Activated T-helper 17 cell treated with anti-CD3 and anti-CD28 coated beads, Interleukin-2, amount 50 U/mL, for 72 hours (primary cell): ENCODE measurements around the gene GABBR1. TPM values are rescaled to one million over a fixed set of nuclear protein-coding genes. Genes with fewer than 3 reads are reported as not detected.

ENCODE experiments used
- ATAC-seq: fragments of 150-1000 bp; cut with Tn5 transposase; replicated peaks from 2 replicates; pipeline ENCODE4 v1.10.0; 2021; ENCODE audit warnings: mild to moderate bottlenecking, moderate library complexity
- H3K27ac Mint-ChIP-seq: one replicate; pipeline ENCODE4 v1.8.0; 2022; ENCODE audit warnings: mixed read lengths
- H3K27me3 Mint-ChIP-seq: one replicate; pipeline ENCODE4 v1.8.0; 2022; ENCODE audit warnings: mixed read lengths
- H3K36me3 Mint-ChIP-seq: one replicate; pipeline ENCODE4 v1.8.0; 2022; ENCODE audit warnings: low read depth, mild to moderate bottlenecking, mixed read lengths
- H3K4me1 Mint-ChIP-seq: one replicate; pipeline ENCODE4 v1.8.0; 2022; ENCODE audit warnings: mixed read lengths
- H3K4me3 Mint-ChIP-seq: one replicate; pipeline ENCODE4 v1.8.0; 2022; ENCODE audit warnings: mild to moderate bottlenecking, mixed read lengths
- H3K9me3 Mint-ChIP-seq: one replicate; pipeline ENCODE4 v1.8.0; 2022; ENCODE audit warnings: mixed read lengths
- total RNA-seq, 2 donors: library from RNA; stranded (reverse); gene quantifications; one replicate each; pipeline ENCODE4 v1.2.3, GENCODE V29; 2022

Gene GABBR1
- total RNA-seq, 2 donors from 2014 or later: 19.3 to 46.1 TPM

DNA sequence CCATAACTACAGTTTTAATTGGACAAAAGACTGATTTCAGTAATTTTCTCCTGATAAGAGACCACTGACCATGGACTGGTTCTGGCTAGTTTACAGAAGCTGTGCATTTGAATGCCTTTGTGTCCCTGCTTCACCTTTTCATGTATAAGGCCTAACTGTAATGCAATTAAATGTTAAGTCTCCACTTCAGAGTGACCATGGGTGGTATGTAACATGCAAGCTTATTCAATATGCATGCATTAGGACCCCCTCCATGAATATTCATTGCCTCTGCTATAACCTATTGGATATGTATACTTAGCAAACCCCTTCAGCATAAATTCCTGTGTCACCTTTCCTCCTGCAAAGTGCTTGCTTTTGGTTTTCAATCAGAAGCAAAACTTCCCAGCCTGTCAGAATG lies 75.7 kb downstream of the GABBR1 start:
- no peak overlapping the region for H3K4me3 Mint-ChIP-seq
- peaks cover 6% of the 10 kb centered on the region for H3K4me1 Mint-ChIP-seq
- H3K9me3 Mint-ChIP-seq: no peaks in the 10 kb centered on the region
- ATAC-seq: no peak
- H3K36me3 Mint-ChIP-seq: no peaks in the 10 kb centered on the region
- no peak overlapping the region for H3K27ac Mint-ChIP-seq
- H3K27me3 Mint-ChIP-seq: peaks cover 47% of the 10 kb centered on the region

DNA sequence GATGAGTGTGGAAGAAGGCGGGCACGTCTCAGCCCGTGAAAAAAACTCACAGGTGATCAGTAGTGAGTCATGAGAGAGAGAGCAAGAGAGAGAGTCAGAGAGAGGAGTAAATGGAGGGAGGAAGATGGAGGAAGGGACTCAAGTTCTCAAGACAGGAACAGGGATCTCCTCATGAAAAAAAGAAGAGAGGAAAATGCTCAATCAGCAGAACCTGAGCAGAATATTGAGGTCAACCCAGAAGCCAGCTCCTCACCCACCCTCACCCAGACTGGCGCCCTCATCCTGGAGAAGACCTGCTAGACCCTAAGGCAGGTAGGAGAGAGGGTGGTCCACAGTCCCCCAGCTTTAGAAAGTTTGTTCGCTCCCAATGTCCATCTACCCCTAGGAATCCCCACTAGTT lies 78.2 kb downstream of the GABBR1 start:
- H3K4me1 Mint-ChIP-seq: peaks cover 6% of the 10 kb centered on the region

DNA sequence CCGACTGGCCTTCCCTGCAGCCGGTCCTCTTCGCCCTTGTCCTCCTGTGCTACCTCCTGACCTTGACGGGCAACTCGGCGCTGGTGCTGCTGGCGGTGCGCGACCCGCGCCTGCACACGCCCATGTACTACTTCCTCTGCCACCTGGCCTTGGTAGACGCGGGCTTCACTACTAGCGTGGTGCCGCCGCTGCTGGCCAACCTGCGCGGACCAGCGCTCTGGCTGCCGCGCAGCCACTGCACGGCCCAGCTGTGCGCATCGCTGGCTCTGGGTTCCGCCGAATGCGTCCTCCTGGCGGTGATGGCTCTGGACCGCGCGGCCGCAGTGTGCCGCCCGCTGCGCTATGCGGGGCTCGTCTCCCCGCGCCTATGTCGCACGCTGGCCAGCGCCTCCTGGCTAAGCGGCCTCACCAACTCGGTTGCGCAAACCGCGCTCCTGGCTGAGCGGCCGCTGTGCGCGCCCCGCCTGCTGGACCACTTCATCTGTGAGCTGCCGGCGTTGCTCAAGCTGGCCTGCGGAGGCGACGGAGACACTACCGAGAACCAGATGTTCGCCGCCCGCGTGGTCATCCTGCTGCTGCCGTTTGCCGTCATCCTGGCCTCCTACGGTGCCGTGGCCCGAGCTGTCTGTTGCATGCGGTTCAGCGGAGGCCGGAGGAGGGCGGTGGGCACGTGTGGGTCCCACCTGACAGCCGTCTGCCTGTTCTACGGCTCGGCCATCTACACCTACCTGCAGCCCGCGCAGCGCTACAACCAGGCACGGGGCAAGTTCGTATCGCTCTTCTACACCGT lies 79.5 kb downstream of the GABBR1 start:
- peak; percentile 63 for ATAC-seq
- Mint-ChIP-seq H3K9me3 (no peaks in the 10 kb centered on the region), H3K4me1 (peaks cover 6% of the 10 kb centered on the region)

More for the DNA sequence above, 78.2 kb downstream of the GABBR1 start:
- H3K27ac Mint-ChIP-seq: no peak overlapping the region
- no peaks in the 10 kb centered on the region for H3K9me3 Mint-ChIP-seq
- ATAC-seq: no peak
- H3K27me3 Mint-ChIP-seq: peaks cover 35% of the 10 kb centered on the region
- peak overlapping the region; percentile 75 for H3K4me3 Mint-ChIP-seq
- no peaks in the 10 kb centered on the region for H3K36me3 Mint-ChIP-seq

DNA sequence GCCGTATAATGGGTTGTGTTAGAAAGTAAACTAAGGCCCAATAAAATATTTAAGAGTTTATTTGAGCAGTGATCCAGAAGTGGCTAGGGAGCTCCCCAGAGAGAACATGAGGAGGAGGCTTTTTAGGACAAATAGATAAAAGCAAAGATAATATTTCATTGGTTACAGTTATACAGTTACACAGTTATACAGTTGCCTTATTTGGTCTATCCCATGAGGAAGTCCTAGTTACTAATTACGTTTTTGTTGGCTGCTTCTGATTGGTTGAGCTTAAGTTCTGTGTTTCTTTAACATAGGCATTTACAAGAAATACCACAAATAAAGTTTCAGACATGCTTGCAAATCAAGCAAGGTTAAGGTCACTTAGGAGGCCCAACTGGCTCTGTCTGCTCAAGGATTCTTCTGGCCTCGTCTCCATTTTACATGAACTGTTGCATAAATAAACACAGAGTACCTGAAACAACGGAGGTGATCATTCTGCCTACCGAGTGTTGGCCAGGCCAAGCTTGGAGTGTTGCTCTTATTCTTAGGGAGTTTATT lies 80.4 kb downstream of the GABBR1 start:
- ATAC-seq: peak; percentile 79
- Mint-ChIP-seq H3K4me1 (peaks cover 9% of the 10 kb centered on the region), H3K36me3 (no peaks in the 10 kb centered on the region), H3K27me3 (peaks cover 39% of the 10 kb centered on the region), H3K4me3 (peak overlapping the region; percentile 75), H3K27ac (no peak overlapping the region), H3K9me3 (no peaks in the 10 kb centered on the region)

More for the DNA sequence above, 79.5 kb downstream of the GABBR1 start:
- H3K27ac Mint-ChIP-seq: no peak overlapping the region
- no peaks in the 10 kb centered on the region for H3K36me3 Mint-ChIP-seq
- H3K4me3 Mint-ChIP-seq: peak overlapping the region; percentile 75
- peaks cover 32% of the 10 kb centered on the region for H3K27me3 Mint-ChIP-seq

DNA sequence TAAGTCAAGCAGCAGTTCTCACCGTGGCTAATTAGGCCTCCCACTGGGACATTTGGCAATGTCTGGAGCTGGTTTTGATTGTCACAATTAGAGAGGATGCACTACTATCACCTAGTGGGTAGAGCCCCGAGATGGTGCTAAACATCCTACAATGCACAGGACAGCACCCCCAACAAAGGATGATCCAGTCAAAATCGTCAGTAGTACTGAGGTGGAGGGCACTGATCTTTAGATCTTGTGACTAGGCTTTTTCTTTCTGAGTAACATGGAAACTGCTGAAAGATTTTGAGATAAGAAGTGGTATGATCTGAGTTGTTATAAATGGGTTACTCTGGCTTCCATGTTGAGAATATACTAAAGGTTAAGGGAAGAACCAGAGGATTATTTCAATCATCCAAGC lies 85.4 kb downstream of the GABBR1 start:
- Mint-ChIP-seq H3K9me3 (no peaks in the 10 kb centered on the region), H3K27me3 (peaks cover 24% of the 10 kb centered on the region), H3K4me3 (no peak overlapping the region), H3K36me3 (no peaks in the 10 kb centered on the region), H3K4me1 (peaks cover 3% of the 10 kb centered on the region), H3K27ac (no peak overlapping the region)
- peak; percentile 86 for ATAC-seq

DNA sequence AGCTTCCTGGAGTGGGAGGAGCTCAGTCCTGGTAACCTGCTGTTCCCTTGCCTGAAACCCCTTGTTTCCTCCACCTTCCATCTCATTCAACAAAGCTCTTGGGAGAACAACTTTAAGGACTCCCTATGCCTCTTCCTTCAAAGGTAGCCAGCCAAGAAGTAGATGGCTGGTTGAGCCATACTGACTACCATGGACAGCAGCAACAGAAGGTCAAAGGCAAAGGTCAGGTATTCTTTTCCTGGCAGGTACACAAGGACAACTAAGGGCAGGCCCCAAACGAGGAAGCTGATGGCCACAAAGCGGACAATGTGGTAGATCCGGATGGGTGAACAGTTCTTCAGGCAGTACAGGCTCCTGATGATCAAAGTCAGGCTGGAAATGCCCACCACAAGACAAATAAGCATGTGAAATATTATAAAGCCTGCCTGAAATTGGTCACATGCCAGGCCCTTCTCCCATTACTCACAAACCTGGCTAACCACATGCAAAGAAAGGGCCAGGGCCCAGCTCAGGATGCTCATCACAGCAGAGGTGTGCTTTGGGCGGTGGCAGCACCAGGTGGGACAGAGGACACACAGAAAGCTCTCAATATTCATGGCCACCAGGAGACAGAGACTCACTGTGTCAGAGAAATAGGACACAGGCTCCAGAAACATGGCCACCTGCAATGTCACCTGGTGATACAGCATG lies 95.1 kb downstream of the GABBR1 start:
- no peak overlapping the region for H3K4me3 Mint-ChIP-seq
- H3K27ac Mint-ChIP-seq: no peak overlapping the region
- H3K36me3 Mint-ChIP-seq: no peaks in the 10 kb centered on the region
- H3K27me3 Mint-ChIP-seq: peaks cover 18% of the 10 kb centered on the region
- no peak for ATAC-seq
- no peaks in the 10 kb centered on the region for H3K9me3 Mint-ChIP-seq
- H3K4me1 Mint-ChIP-seq: no peaks in the 10 kb centered on the region

DNA sequence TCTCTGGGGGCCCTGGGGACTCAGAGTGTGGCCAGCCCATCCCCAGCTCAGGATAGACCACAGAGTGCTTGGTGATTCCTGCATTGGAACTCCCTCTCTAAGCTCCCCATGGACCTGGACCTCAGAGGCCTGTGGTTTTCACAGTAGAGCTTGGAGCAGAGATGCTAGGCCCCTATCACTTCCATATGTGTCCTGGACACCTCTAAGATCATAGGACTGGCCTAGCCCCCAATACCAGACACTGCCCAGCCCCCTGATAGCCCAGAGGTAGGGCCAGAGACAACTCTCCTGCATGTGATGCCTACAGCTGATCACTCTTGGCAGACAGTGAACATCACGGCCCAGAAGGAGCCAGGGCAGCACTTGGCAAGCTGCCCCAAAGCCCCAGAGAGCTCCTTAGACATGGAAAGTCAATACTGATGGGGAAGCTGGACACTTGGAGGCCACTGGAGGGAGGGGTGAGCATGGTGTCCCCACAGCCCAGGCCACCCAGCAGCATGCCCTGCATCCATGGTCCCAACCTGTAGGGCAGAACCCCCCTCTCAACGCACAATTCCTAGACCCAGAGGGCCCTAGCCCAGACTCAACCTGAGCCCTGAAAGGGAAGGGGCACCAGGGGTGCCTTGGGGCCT lies 100.5 kb downstream of the GABBR1 start:
- no peaks in the 10 kb centered on the region for H3K9me3 Mint-ChIP-seq
- no peak overlapping the region for H3K4me3 Mint-ChIP-seq
- no peak for ATAC-seq
- H3K27me3 Mint-ChIP-seq: no peaks in the 10 kb centered on the region
- H3K36me3 Mint-ChIP-seq: no peaks in the 10 kb centered on the region
- H3K4me1 Mint-ChIP-seq: no peaks in the 10 kb centered on the region
- no peak overlapping the region for H3K27ac Mint-ChIP-seq

DNA sequence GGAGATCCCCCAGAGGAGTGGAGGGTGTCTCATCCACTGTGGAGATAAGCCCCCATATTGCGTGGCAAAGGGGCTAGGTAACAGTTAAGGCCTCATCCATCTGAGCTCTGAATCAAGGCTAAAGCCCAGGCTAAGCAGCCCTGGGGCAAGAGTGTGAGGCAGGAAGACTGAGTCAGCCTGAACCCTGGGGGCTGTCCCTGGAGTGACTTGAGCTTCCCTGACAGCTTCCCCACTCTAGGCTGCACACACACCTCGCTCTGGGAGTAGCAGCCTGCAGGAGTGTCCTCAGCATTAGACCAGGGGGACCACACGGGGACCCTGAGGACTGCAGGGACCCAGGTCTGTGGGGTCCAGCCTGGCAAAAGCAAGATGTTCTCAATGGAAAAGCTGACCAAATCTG lies 101.3 kb downstream of the GABBR1 start:
- no peaks in the 10 kb centered on the region for H3K4me1 Mint-ChIP-seq
- H3K27me3 Mint-ChIP-seq: peaks cover 4% of the 10 kb centered on the region
- peak; percentile 95 for ATAC-seq

DNA sequence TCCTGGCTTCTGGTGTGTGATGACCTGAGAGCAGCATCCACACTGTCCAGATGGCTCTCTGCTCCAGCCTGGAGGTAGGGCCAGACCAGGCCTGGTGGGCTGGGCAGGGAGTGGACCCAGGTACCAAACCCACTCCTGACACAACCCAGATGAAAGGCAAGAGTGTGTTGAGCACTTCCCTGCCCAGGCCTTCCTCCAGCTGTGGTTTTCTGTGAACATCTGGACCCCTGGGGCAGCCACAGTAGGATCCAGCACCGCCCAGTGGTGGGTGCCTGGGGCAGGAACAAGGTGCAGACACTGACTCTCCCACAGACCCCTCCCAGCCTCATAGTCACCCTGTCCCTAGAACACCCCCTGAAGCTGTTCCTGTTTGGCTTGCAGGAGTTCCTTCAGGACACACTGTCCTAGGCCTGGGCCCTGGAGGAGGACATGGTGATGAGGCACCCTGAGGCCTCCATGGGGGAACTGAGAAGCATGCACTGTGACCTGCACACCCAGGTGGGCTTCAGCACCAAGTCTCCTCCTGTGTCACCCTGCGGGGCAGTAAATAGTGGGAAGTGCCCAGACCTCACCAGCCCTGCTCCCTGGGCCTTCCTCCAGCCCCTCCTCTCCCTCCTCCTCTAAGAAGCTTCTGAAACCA lies 102.2 kb downstream of the GABBR1 start:
- no peak for ATAC-seq
- H3K9me3 Mint-ChIP-seq: no peaks in the 10 kb centered on the region
- no peaks in the 10 kb centered on the region for H3K36me3 Mint-ChIP-seq
- peaks cover 4% of the 10 kb centered on the region for H3K27me3 Mint-ChIP-seq
- no peaks in the 10 kb centered on the region for H3K4me1 Mint-ChIP-seq
- no peak overlapping the region for H3K27ac Mint-ChIP-seq
- H3K4me3 Mint-ChIP-seq: no peak overlapping the region

More for the DNA sequence above, 101.3 kb downstream of the GABBR1 start:
- Mint-ChIP-seq H3K4me3 (no peak overlapping the region), H3K36me3 (no peaks in the 10 kb centered on the region), H3K9me3 (no peaks in the 10 kb centered on the region), H3K27ac (no peak overlapping the region)

DNA sequence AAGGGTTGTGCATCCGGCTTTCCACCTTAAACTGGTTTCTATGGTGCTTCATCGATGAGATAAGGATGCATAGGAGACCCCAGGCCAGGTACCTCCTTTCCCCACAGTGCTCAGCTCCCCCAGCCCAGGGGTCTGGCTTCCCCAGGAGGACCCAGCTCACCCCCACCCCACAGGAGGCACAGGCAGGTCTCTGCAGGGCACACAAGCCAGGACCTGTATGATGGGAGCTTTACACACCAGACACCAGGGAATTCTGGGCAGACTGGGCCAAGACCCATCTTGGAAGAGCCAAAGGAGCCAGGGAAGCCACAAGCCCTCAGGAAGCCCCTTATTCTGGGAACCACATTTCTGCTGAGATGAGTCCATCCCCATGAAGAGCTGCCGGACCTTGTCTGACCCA lies 103.0 kb downstream of the GABBR1 start:
- Mint-ChIP-seq H3K4me1 (no peaks in the 10 kb centered on the region), H3K36me3 (no peaks in the 10 kb centered on the region), H3K27ac (no peak overlapping the region)

DNA sequence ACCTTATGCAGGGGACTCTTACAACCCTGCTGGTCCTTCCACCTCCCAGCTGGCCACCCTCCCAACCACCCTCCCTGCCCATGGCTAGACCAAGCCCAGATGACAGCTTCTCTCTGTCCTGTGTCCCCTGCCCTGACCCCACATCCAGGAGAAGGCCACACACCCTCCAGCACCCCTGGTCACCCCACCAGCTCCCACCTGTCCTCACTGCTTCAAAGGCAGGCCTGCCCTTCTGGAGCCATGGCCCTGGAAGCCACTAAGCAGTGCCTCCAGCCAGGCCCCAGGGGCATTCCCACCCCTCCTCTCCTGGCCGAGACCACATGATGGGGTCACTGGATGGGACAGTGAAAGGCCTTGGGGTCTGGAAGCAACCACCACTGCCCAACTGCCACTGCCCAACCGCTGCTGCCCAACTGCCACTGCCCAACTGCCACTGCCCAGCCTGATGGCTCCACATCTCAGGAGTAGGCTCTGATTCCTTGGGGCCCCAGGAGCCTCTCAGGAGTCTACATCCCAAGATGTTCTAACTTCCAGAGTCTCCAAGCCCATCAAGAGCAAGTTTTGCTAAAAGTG lies 103.9 kb downstream of the GABBR1 start:
- Mint-ChIP-seq H3K9me3 (no peaks in the 10 kb centered on the region), H3K27ac (no peak overlapping the region), H3K36me3 (no peaks in the 10 kb centered on the region), H3K4me3 (no peak overlapping the region), H3K4me1 (no peaks in the 10 kb centered on the region), H3K27me3 (peaks cover 11% of the 10 kb centered on the region)
- no peak for ATAC-seq

More for the DNA sequence above, 103.0 kb downstream of the GABBR1 start:
- peaks cover 7% of the 10 kb centered on the region for H3K27me3 Mint-ChIP-seq
- ATAC-seq: no peak
- no peak overlapping the region for H3K4me3 Mint-ChIP-seq
- no peaks in the 10 kb centered on the region for H3K9me3 Mint-ChIP-seq

DNA sequence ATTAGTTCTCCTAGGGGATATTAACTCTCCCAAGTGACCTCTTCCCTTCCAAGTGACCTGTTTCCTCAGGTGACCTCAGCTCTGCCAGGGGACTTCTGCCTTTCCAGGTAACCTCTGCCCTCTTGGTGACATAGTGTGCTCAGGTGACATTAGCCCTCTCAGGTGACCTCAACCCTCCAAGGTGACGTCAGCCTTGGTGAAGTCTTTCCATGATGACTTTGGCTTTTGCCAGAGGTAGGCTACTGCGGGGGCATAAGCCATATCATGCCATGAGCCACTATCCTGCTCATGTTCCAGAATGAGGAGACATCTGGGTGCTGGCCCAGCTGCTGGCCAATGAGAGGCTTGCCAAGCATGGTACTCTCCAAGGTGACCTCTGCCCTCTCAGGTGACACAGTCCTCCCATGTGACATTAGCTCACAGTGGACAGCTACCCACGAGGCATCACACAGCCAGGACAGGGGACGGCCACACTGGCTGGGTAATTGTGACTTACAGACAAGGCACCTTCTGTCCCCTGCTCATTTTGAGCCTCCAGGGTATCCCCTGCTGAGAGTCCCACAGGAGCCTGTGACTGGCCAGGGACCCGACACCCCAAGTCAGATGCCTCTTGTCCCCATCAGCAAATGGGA lies 104.6 kb downstream of the GABBR1 start:
- Mint-ChIP-seq H3K4me3 (no peak overlapping the region), H3K27me3 (peaks cover 11% of the 10 kb centered on the region), H3K36me3 (no peaks in the 10 kb centered on the region), H3K4me1 (no peaks in the 10 kb centered on the region), H3K27ac (no peak overlapping the region), H3K9me3 (no peaks in the 10 kb centered on the region)
- no peak for ATAC-seq

DNA sequence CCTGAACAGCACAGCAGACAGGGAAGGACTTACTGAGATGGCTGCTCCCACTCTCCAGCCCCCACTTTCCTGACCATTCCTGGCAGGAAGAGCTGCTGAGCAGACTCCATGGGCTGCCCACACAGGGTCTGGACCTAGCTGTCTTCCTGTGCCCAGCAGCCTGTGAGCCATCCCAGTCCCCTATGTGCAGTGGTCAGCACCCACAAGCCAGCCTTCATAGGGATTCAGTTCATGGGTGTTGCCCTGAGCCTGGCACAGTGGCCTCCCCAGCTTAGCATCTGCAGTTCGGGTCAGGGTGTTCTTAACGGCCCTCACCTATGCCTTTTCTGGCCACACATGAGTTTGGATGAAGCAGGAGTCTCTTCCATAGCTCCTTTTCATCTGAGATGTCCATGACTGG lies 105.4 kb downstream of the GABBR1 start:
- Mint-ChIP-seq H3K9me3 (no peaks in the 10 kb centered on the region), H3K27ac (no peak overlapping the region)

More for the DNA sequence above, 105.4 kb downstream of the GABBR1 start:
- Mint-ChIP-seq H3K36me3 (no peaks in the 10 kb centered on the region), H3K27me3 (peaks cover 11% of the 10 kb centered on the region), H3K4me1 (no peaks in the 10 kb centered on the region), H3K4me3 (no peak overlapping the region)
- ATAC-seq: no peak
